Measurements from ENCODE around the gene HBD.
"Not testable (repeated sequence)": the region's sequence is repeated elsewhere in the genome, so short reads cannot be mapped to it uniquely, and the experiment has no call there.

Gene HBD

GRCh38 chr11:5234381-5234834 is at the start of gene HBD:
HBD (minus strand) TSS chr11:5234483; CDS start chr11:5234433, 50 bp downstream.
- peak; percentile 95 for DNase-seq

GRCh38 chr11:5283882-5284281 is 49.6 kb upstream of the HBD start:
- DNase-seq = no peak

DNA sequence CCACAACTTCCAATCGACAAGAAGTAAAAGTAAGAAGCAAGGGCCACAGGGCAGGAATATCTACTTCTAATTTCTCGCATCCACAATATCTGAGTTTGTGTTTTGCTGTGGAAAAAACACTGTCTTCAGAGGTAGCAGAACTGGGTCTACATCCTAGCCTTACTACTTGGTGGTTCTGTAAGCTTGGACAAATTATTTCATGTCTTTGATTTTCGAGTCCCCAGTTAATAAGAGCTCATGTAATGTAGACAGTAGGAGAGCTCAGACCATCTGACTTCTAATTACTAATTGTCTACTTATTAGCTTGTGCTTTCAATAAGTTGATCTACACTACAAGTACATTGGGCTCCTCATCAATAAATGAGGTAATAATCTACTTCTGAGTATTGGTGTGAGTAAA is 48.8 kb upstream of the HBD start:
- DNase-seq = no peak

- DNase-seq = no peak
Observed at GRCh38 chr11:5282628-5283027, 48.3 kb upstream of the HBD start.

DNA sequence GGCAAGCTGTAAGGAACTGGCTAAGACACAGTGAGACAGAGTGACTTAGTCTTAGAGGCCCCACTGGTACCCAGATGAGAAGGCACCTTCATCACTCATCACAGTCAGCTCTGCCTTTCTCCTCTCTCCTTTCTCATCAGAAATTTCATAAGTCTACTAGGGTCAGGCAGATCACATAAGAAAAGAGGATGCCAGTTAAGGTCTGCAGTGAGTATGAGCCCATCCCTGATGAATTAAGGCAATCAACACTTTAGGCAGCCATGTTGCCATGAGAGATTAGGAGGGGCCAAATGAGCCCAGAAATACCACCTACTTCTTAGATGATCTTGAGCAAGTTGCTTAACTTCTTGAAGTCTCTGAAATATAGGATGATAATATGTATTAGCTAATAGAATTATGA is 47.3 kb upstream of the HBD start:
- DNase-seq = no peak

- peak; percentile 100 for DNase-seq
Observed at GRCh38 chr11:5280582-5281102, 46.4 kb upstream of the HBD start.

- no peak for DNase-seq
Observed at GRCh38 chr11:5279471-5280090, 45.3 kb upstream of the HBD start.

DNA sequence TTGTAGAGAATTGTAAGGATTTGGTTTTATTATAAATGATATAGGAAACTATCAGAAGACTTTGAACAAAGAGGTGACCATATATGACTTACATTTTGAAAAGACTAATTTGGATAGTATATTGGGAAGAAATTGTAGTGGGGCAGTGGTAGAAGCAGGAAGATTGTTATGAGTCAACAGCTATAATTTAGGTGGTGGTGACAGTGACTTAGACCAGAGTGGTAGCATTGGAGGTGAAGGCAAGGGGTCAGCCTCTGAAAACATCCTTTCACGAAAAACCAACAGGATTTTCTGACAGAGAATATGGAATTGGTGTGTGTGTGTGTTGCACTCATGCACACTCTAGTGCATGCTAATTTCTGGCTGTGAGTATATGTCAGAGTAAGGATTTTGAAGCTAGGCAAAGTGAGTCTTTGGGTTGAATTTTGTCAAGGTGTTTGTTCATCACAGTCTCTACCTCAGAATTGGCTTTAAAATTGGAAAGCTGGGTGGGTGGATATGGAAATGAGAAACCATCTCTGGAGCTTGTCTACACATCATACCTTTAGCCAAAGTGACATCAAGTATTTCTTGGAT is 43.6 kb upstream of the HBD start:
- no peak for DNase-seq

DNA sequence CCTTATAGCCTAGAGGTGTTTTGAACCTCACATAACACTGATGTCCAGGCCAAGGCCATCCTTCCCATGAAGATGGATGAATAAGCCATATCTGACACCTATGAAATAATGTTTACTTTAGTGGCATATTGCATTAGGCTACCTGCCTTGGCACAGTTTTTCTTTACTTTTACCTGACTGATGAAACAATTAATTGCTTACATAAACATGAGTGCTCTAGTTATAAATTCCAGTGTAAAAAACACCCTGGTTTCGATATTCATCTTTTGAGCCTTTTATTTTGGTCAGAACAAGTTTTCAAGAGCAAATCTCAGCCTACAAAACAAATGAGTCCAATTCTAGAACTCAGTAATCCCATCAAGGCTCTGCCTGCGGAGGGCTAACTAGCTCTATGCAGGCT is 42.4 kb upstream of the HBD start:
- DNase-seq = no peak

- peak; percentile 98 for DNase-seq
Observed at GRCh38 chr11:5275369-5276110, 41.3 kb upstream of the HBD start.

DNA sequence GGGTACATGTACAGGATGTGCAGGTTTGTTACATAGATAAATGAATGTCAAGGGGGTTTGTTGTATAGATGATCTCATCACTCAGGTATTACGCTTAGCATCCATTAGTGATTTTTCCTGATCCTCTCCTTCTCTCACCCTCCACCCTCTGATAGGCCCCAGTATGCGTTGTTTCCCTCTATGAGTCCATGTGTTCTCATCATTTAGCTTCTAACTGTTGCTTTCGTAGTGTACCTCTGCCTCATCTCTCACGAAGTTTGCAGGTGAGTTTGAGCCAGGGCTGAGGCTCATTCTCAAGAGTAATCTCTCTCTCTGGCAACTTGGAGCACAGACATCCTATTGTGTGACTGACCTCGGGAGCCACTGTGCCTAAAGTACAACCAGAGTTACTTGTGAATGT is 40.1 kb upstream of the HBD start:
- DNase-seq = no peak

GRCh38 chr11:5272395-5273017 is 38.2 kb upstream of the HBD start:
- peak; percentile 35 for DNase-seq

DNA sequence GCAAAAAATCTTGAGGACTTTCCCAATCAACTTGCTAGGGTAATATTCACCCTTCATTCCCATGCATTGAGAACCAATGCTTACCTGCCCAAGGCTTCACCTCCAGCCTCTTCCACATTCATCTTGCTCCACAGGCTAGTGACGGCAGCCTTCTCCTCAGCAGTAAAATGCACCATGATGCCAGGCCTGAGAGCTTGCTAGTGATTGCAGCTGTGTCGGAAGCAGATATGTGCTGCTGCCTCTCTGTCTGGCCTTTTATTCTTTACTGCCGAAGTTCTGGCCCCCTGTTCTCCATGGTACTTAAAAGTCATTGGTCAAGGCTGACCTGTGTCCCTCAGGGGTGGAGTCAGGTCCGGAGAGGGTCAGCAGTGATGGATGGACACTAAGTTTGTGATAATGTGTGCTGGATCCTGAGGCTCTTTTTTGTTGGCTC is 35.4 kb upstream of the HBD start, which contains the start of gene HBE1:
Gene HBE1 (minus strand): TSS at position 231 of the 433 bp plus-strand sequence. CDS start 55 bp downstream, at position 176.
- DNase-seq = no peak

DNA sequence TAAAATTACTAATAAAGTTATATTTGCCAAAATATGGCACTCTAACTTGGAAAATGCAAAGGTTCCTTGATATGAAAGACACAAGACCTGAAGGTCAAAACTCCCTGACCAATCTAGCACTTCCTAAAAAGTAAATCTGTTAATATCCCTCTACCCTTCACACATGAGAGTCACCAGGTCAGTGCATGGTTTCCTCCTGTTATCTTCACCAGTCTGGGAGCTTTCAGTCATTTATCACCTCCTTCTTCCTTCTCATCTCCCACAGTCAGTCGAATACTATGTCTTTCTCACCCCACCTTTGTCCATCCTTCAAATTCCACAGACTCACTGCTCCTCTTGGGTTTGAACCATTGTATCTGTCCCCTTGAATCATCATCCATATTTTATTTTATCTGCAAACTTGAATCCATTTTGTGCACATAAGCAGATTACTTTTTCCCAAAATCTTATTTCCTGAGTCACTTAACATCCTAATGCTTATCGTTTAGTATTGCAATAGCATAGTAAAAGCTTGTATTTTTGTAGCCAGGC is 32.8 kb upstream of the HBD start:
- no peak for DNase-seq

GRCh38 chr11:5266609-5267008 is 32.3 kb upstream of the HBD start:
- no peak for DNase-seq

DNA sequence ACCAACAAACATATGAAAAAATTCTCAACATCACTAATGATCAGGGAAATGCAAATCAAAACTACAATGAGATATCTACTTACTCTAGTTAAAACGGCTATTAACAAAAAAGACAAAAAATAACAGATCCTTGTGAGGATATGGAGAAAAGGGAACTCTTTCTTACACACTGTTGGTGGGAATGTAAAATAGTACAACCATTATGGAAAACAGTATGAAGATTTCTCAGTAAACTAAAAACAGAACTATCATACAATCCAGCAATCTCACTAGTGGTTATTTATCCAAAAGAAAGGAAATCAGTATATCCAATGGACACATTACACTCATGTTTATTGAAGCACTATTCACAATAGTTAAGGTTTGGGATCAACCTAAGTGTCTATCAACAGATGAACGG is 31.5 kb upstream of the HBD start:
- no peak for DNase-seq

- DNase-seq = no peak
Observed at GRCh38 chr11:5258543-5259262, 24.4 kb upstream of the HBD start.

- no peak for DNase-seq
Observed at GRCh38 chr11:5257296-5257695, 23.0 kb upstream of the HBD start.

GRCh38 chr11:5254646-5255413 is 20.5 kb upstream of the HBD start, which contains the start of gene HBG2:
HBG2 (minus strand) TSS chr11:5254781; CDS start chr11:5254728, 53 bp downstream.
- peak; percentile 55 for DNase-seq

DNA sequence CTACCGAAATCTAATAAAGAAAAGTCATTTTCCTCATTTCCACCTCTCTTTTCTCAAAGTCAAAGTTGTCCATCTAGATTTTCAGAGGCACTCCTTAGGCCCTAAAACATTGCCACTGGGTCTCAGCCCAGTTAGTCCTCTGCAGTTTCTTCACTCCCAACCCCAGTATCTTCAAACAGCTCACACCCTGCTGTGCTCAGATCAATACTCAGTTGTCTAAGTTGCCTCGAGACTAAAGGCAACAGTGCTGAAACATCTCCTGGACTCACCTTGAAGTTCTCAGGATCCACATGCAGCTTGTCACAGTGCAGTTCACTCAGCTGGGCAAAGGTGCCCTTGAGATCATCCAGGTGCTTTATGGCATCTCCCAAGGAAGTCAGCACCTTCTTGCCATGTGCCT is 19.7 kb upstream of the HBD start:
- not testable (repeated sequence) for DNase-seq

GRCh38 chr11:5253440-5253839 is 19.2 kb upstream of the HBD start:
- DNase-seq = not testable (repeated sequence)

- no peak for DNase-seq
Observed at GRCh38 chr11:5252919-5253265, 18.6 kb upstream of the HBD start.
